HL-60 (cell line): ENCODE measurements around the gene H2BK1.

Source experiments
- DNase-seq, 2 experiments: peaks; one replicate each; pipeline ENCODE4 v3.0.0-alpha.2; 2010 to 2020; ENCODE audit warnings: low read depth in 1 of 2, low spot score in 1 of 2
- H3K27ac ChIP-seq: fragments of 250-450 bp; sonication (Bioruptor Pico); replicated peaks from 2 replicates; pipeline ENCODE4 v1.5.1; 2020; ENCODE audit warnings: mild to moderate bottlenecking, moderate library complexity
- H3K27me3 ChIP-seq: fragments of 250-450 bp; sonication (Bioruptor Pico); 2 replicates; pipeline ENCODE4 v1.5.1; 2021; ENCODE audit warnings: mild to moderate bottlenecking, moderate library complexity; ENCODE audit not compliant: insufficient read depth, poor library complexity, severe bottlenecking
- H3K4me3 ChIP-seq: replicated peaks from 2 replicates; pipeline ENCODE4 v1.5.1; 2011; ENCODE audit warnings: mild to moderate bottlenecking, control low read depth, low read length; ENCODE audit not compliant: insufficient read depth
- CTCF ChIP-seq: IDR thresholded peaks from one replicate; pipeline ENCODE4 v1.5.1; 2011; ENCODE audit warnings: low read length, control low read depth, inconsistent platforms; ENCODE audit not compliant: insufficient read depth
- GABPA ChIP-seq: IDR thresholded peaks from 2 replicates; pipeline ENCODE4 v1.6.1; 2012; ENCODE audit warnings: low read depth
- POLR2AphosphoS5 ChIP-seq: IDR thresholded peaks from 2 replicates; pipeline ENCODE4 v1.6.1; 2012; ENCODE audit warnings: low read depth
- SPI1 ChIP-seq: IDR thresholded peaks from 2 replicates; pipeline ENCODE4 v1.6.1; 2012; ENCODE audit warnings: low read depth, mild to moderate bottlenecking, borderline replicate concordance
- TF ChIP-seq, protein P1 (sequence below): IDR thresholded peaks from 2 replicates; pipeline ENCODE4 v1.6.1; 2012; ENCODE audit warnings: low read depth; ENCODE audit not compliant: insufficient replicate concordance

Gene H2BK1

GRCh38 chr7:151202836-151203235 lies 7.5 kb downstream of the H2BK1 start:
- no peak for DNase-seq
- Histone ChIP-seq H3K4me3 (no peak overlapping the region), H3K27ac (no peak overlapping the region), H3K27me3 (peaks cover 7% of the 10 kb centered on the region)
- TF ChIP-seq POLR2AphosphoS5 (no peak), GABPA (no peak), SPI1 (no peak), CTCF (no peak)
- TF ChIP-seq, protein P1, sequence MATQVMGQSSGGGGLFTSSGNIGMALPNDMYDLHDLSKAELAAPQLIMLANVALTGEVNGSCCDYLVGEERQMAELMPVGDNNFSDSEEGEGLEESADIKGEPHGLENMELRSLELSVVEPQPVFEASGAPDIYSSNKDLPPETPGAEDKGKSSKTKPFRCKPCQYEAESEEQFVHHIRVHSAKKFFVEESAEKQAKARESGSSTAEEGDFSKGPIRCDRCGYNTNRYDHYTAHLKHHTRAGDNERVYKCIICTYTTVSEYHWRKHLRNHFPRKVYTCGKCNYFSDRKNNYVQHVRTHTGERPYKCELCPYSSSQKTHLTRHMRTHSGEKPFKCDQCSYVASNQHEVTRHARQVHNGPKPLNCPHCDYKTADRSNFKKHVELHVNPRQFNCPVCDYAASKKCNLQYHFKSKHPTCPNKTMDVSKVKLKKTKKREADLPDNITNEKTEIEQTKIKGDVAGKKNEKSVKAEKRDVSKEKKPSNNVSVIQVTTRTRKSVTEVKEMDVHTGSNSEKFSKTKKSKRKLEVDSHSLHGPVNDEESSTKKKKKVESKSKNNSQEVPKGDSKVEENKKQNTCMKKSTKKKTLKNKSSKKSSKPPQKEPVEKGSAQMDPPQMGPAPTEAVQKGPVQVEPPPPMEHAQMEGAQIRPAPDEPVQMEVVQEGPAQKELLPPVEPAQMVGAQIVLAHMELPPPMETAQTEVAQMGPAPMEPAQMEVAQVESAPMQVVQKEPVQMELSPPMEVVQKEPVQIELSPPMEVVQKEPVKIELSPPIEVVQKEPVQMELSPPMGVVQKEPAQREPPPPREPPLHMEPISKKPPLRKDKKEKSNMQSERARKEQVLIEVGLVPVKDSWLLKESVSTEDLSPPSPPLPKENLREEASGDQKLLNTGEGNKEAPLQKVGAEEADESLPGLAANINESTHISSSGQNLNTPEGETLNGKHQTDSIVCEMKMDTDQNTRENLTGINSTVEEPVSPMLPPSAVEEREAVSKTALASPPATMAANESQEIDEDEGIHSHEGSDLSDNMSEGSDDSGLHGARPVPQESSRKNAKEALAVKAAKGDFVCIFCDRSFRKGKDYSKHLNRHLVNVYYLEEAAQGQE, result no peak

- TF ChIP-seq CTCF (no peak), POLR2AphosphoS5 (no peak), GABPA (no peak), SPI1 (no peak)
- TF ChIP-seq, protein P1, result no peak
- H3K27me3 ChIP-seq, result peaks cover 7% of the 10 kb centered on the region
These were observed 8.5 kb downstream of the H2BK1 start for GRCh38 chr7:151201751-151202150.

GRCh38 chr7:151201344-151201743 lies 8.9 kb downstream of the H2BK1 start:
- H3K4me3 ChIP-seq, result no peak overlapping the region
- no peak for TF ChIP-seq SPI1
- TF ChIP-seq GABPA, result no peak
- TF ChIP-seq, protein P1, result no peak
- TF ChIP-seq POLR2AphosphoS5, result no peak
- no peak for TF ChIP-seq CTCF
- peaks cover 7% of the 10 kb centered on the region for H3K27me3 ChIP-seq
- H3K27ac ChIP-seq, result no peak overlapping the region
- DNase-seq, result no peak

More at GRCh38 chr7:151201751-151202150, 8.5 kb downstream of the H2BK1 start:
- no peak for DNase-seq
- Histone ChIP-seq H3K4me3 (no peak overlapping the region), H3K27ac (no peak overlapping the region)
